Measurements from ENCODE around the gene SDCBP2. TPM values are rescaled to one million over a fixed set of nuclear protein-coding genes. Genes with fewer than 3 reads are reported as not detected.

The SDCBP2 gene
- total and polyA plus RNA-seq, 11 donors: 0.65 to 4.2 (median 2.1) TPM

DNA sequence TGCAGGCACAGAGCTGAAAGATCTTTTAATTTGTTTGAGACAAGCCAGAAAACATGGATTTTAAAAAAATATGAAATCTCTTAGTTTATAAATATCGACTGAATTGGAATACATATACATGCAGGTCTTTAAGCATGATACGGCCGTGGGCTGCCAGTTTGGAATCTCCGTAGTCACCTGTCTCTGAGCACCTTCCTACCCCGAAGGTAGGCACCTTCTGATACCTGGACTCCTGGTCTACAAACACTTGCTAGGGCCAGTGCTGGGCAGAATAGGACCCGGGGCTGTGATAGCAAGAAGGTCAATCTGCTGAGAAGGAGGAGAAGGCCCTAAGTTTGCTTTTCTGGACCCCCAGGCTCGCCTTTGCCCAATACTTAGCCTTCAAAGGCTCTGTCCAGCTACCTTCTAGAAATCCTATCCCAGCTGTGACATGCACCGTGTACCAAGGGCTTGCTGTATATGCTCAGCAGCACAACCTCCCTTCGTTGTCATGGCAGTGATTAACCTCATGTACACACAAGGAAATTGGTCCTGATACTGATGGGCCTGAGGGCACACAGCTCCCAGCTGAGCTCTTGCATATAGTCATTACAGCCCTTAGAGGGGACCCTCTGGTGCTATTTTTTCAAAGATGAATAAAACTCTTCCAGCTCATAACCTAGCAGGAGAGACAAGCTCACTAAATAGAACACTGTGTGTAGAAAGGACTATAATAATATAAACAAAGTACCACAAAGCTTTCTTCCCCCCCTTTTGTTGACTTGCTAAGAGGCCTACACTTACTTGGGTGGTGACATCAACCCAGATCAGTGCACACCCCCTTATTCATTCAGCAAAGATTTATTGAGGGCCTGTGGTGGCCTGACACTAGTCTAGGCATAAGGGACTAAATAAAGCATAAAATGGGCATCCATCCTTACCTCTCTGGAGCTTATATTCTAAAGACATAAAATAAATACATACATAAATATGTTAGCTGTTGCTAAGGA is 45.1 kb downstream of the SDCBP2 start:
- TF ChIP-seq, protein P1, sequence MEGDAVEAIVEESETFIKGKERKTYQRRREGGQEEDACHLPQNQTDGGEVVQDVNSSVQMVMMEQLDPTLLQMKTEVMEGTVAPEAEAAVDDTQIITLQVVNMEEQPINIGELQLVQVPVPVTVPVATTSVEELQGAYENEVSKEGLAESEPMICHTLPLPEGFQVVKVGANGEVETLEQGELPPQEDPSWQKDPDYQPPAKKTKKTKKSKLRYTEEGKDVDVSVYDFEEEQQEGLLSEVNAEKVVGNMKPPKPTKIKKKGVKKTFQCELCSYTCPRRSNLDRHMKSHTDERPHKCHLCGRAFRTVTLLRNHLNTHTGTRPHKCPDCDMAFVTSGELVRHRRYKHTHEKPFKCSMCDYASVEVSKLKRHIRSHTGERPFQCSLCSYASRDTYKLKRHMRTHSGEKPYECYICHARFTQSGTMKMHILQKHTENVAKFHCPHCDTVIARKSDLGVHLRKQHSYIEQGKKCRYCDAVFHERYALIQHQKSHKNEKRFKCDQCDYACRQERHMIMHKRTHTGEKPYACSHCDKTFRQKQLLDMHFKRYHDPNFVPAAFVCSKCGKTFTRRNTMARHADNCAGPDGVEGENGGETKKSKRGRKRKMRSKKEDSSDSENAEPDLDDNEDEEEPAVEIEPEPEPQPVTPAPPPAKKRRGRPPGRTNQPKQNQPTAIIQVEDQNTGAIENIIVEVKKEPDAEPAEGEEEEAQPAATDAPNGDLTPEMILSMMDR (IDR thresholded peaks at IDR 0.05): no peak
- no peak for TF ChIP-seq POLR2A (IDR thresholded peaks at IDR 0.05)
- DNase-seq (no peak), ATAC-seq (no peak)
- Histone ChIP-seq H3K9me3 (no peaks in the 10 kb centered on the region), H3K27ac (no peak overlapping the region), H3K27me3 (no peaks in the 10 kb centered on the region), H3K4me3 (no peak overlapping the region), H3K36me3 (no peaks in the 10 kb centered on the region), H3K4me1 (peaks cover 0 to 21% (median 10%) of the 10 kb centered on the region in 12 donors)
- intact Hi-C loops (cut with DNase I): loop anchor here in 1 of 10 donors (10.0 kb wide), 1 partner anchor 59 kb away; the partner anchor contains the start of gene RAD21L1
- WGBS, 4 donors: 89 to 92% (median 91%) methylated on average over 9 of the region's 9 CpGs

DNA sequence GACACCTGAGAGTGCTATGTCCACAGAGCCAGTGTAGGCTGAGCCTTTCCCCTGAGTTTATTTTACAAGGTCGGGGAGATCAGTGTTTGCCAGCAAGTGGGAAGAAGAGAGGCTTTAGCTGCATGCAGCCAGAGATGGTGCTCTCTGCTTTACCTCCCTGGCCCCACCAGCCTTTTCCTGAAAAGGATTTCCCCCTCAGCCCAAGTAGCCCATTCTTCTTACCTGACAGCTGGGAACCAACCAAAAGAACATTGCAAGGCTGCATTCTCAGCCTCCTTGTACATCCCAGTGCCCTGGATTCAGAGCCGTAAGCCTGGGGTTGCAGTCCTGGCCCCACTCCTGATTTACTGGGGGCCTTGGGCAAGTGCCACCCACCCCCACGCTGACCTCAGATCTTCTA is 46.0 kb downstream of the SDCBP2 start:
- Histone ChIP-seq H3K36me3 (no peaks in the 10 kb centered on the region), H3K9me3 (no peaks in the 10 kb centered on the region), H3K4me1 (peaks cover 0 to 19% (median 8%) of the 10 kb centered on the region in 12 donors), H3K27me3 (no peaks in the 10 kb centered on the region), H3K27ac (no peak overlapping the region), H3K4me3 (no peak overlapping the region)
- no peak for TF ChIP-seq POLR2A (IDR thresholded peaks at IDR 0.05)
- intact Hi-C loops (cut with DNase I): loop anchor here in 1 of 10 donors (10.0 kb wide), 1 partner anchor 58 kb away; the partner anchor contains the start of gene RAD21L1
- WGBS, 4 donors: 71 to 85% (median 74%) methylated on average over 3 of the region's 3 CpGs
- DNase-seq (no peak), ATAC-seq (no peak)

DNA sequence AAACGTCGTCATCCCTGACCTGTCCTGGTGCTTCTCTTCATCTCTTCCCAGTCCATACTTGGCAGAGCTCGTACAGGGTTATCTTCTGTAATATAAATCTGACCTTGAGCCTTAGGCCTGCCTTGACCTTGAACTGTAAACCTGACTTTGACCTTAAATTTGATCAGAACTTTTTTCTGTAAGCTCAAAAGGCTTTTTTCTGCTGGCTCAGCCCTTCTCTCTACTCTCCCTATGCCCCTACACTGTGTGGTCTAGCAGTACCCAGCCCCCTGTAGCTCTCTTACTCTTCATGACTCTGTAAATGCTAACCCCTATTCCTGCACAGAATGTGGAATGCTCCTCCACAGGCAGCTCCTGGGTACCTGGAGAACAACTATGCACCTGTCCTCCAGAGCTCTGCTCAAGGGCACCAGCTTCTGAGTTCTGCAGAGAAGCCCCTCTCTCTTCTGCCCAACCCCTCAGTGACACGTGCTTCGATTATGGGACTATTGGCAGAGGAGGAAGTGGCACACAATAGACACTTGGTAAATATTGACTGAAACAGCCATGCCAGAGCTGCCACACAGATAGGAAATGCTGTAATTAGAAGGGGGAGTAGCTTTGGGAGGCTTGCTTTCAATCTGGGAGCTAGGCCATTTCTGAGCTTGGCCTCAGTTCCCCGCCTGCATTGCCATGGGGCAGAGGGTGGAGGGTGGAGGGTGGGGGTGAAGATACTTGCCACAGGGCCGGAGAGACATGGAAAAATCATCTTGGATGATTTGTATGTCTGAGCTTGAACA is 47.5 kb downstream of the SDCBP2 start:
- Histone ChIP-seq H3K4me1 (peaks cover 0 to 16% (median 7%) of the 10 kb centered on the region in 12 donors), H3K4me3 (no peak overlapping the region), H3K9me3 (no peaks in the 10 kb centered on the region), H3K27me3 (no peaks in the 10 kb centered on the region), H3K27ac (peak overlapping the region in 10 of 12 donors; percentile 2 to 52 (median 40)), H3K36me3 (no peaks in the 10 kb centered on the region)
- intact Hi-C loops (cut with DNase I): loop anchor here in 1 of 10 donors (10.0 kb wide), 1 partner anchor 57 kb away; the partner anchor contains the start of gene RAD21L1
- no peak for TF ChIP-seq POLR2A (IDR thresholded peaks at IDR 0.05)
- TF ChIP-seq, protein P1 (IDR thresholded peaks at IDR 0.05): no peak
- ATAC-seq (peak; percentile 45 to 82 (median 64)), DNase-seq (no peak)
- WGBS, 4 donors: 55 to 71% (median 61%) methylated on average over 7 of the region's 7 CpGs

DNA sequence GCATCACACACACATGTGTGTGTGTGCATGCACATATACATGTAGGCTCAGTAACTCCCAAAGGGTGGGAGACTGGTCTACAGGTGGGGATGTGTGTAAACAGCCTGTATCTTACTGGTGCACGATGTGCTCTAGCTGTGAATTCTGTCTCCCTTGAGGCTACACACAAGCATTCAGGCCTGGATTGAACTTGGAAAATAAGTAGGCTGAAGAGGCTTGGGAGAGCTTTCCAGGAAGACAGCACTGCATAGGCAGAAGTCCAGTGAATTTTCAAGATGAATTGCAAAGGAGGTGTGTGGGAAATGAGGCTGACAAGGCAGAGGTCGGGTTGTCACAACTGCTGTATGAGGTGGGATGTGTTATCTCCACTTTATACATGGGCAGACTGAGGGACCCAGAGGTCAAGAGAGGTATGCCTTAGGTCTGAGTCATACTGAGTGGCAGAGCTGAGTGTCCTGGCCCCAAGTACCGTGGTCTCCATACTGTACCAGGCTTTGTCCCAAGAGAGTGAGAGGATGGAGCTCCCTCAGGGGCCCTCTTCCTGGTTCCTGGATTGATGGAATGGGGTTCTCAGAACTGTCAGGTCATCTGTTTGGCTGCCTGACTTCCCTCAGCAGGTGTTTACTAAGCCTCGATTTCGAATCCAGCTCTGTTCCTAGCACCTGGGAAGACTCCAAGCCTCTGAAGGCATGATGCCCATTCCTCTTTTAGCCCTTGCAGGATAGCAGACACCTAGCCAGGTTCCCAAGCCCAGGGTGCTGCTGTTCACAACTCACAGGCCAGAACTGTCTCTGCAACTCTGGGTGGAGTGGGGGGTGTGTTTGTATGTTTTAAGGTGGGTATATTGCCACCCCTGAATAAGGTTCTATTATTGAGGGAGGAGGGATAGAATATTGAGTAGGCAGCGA is 48.5 kb downstream of the SDCBP2 start:
- Histone ChIP-seq H3K4me1 (peaks cover 0 to 16% (median 4%) of the 10 kb centered on the region in 12 donors), H3K36me3 (no peaks in the 10 kb centered on the region), H3K9me3 (no peaks in the 10 kb centered on the region), H3K4me3 (no peak overlapping the region), H3K27ac (peak overlapping the region in 2 of 12 donors; percentile 4 to 44), H3K27me3 (no peaks in the 10 kb centered on the region)
- TF ChIP-seq, protein P1 (IDR thresholded peaks at IDR 0.05): no peak
- no peak for TF ChIP-seq POLR2A (IDR thresholded peaks at IDR 0.05)
- DNase-seq (no peak), ATAC-seq (peak; percentile 38 to 69 (median 56))
- intact Hi-C loops (cut with DNase I): loop anchor here in 1 of 10 donors (10.0 kb wide), 1 partner anchor 56 kb away; the partner anchor contains the start of gene RAD21L1
- WGBS, 4 donors: 54 to 75% (median 66%) methylated on average over 6 of the region's 6 CpGs

Data from heart left ventricle (tissue), 16 donors.